SK-N-SH (cell line): ENCODE measurements around the gene ATOSA. TPM values are rescaled to one million over a fixed set of nuclear protein-coding genes. Genes with fewer than 3 reads are reported as not detected.

Experiments used
- CTCF ChIA-PET: fragments of 300-600, 350-600 bp; formaldehyde crosslinking; extraction: SDS; loops from one replicate; lab custom pipeline; 2021; lab: Yijun Ruan, JAX
- POLR2A ChIA-PET: fragments of 350-600 bp; sonication (Branson Sonifier 250); formaldehyde crosslinking; extraction: SDS; loops from one replicate; lab custom pipeline; 2020; ENCODE audit warnings: antibody characterized with exemption, inconsistent platforms; lab: Yijun Ruan, JAX
- DNase-seq: peaks from one replicate; pipeline ENCODE4 v3.0.0; 2012
- H2AFZ ChIP-seq: fragments of 200-600 bp; sonication (generic); 2 replicates; pipeline ENCODE4 v1.8.1; 2016; ENCODE audit warnings: antibody characterized with exemption, mild to moderate bottlenecking, low read depth
- H3F3A ChIP-seq: fragments of 200-600 bp; sonication (generic); replicated peaks from 2 replicates; pipeline ENCODE3; 2016; ENCODE audit warnings: antibody characterized with exemption, mild to moderate bottlenecking; ENCODE audit not compliant: insufficient read depth
- H3K27ac ChIP-seq, 2 experiments: fragments of 200-500 bp in 1 of 2; fragments of 200-600 bp in 1 of 2; sonication (Bioruptor generic) in 1 of 2; sonication (generic), shearing (Covaris generic) in 1 of 2; 2 replicates each; pipeline versions ENCODE4 v1.5.1 to v1.6.1; 2014 to 2016; ENCODE audit warnings: low read depth in 2 of 2, inconsistent platforms in 1 of 2, low read length in 1 of 2, mild to moderate bottlenecking in 1 of 2, mixed read lengths in 1 of 2
- H3K27me3 ChIP-seq: fragments of 200-600 bp; sonication (generic), shearing (Covaris generic); 2 replicates; pipeline ENCODE4 v1.6.1; 2016; ENCODE audit warnings: mixed run types; ENCODE audit not compliant: insufficient read depth
- H3K36me3 ChIP-seq, 2 experiments: fragments of 200-500 bp in 1 of 2; fragments of 200-600 bp in 1 of 2; sonication (Bioruptor generic) in 1 of 2; sonication (generic) in 1 of 2; replicated peaks in 1 of 2; 2 replicates each; pipeline versions ENCODE3 to v1.5.1; 2014 to 2016; ENCODE audit warnings: low read length in 1 of 2, mild to moderate bottlenecking in 1 of 2; ENCODE audit not compliant: insufficient read depth in 2 of 2, control insufficient read depth in 1 of 2
- H3K4me1 ChIP-seq, 2 experiments: fragments of 200-500 bp in 1 of 2; fragments of 200-600 bp in 1 of 2; sonication (Bioruptor generic) in 1 of 2; sonication (generic), shearing (Covaris generic) in 1 of 2; 2 replicates each; pipeline versions ENCODE4 v1.5.1 to v1.6.1; 2014 to 2016; ENCODE audit warnings: low read depth in 1 of 2, low read length in 1 of 2, mixed run types in 1 of 2; ENCODE audit not compliant: insufficient read depth in 2 of 2, control insufficient read depth in 1 of 2
- H3K4me2 ChIP-seq: fragments of 200-600 bp; sonication (generic), shearing (Covaris generic); 2 replicates; pipeline ENCODE4 v1.6.1; 2017; ENCODE audit warnings: mixed run types
- H3K4me3 ChIP-seq, 2 experiments: fragments of 200-500 bp in 1 of 2; fragments of 200-600 bp in 1 of 2; sonication (Bioruptor generic) in 1 of 2; sonication (generic), shearing (Covaris generic) in 1 of 2; 2 replicates each; pipeline versions ENCODE4 v1.5.1 to v1.8.1; 2014 to 2016; ENCODE audit warnings: low read depth in 2 of 2, inconsistent platforms in 1 of 2, low read length in 1 of 2, mild to moderate bottlenecking in 1 of 2, mixed read lengths in 1 of 2, moderate library complexity in 1 of 2
- H3K79me2 ChIP-seq: fragments of 200-600 bp; sonication (generic); 2 replicates; pipeline ENCODE4 v1.8.1; 2017; ENCODE audit warnings: mild to moderate bottlenecking; ENCODE audit not compliant: insufficient read depth
- H3K9ac ChIP-seq: fragments of 200-600 bp; sonication (generic); 2 replicates; pipeline ENCODE4 v1.6.1; 2017; ENCODE audit warnings: mixed run types
- H3K9me2 ChIP-seq: fragments of 200-600 bp; sonication (generic); 2 replicates; pipeline ENCODE4 v1.6.1; 2017; ENCODE audit warnings: mixed run types
- H3K9me3 ChIP-seq: fragments of 200-600 bp; sonication (generic); 2 replicates; pipeline ENCODE4 v1.6.1; 2017; ENCODE audit warnings: mixed run types, mild to moderate bottlenecking, moderate library complexity
- H4K20me1 ChIP-seq: fragments of 200-600 bp; sonication (generic); 2 replicates; pipeline ENCODE4 v1.6.1; 2017; ENCODE audit warnings: mild to moderate bottlenecking, mixed run types; ENCODE audit not compliant: insufficient read depth
- CHD2 ChIP-seq: fragments of 150-350 bp; IDR thresholded peaks from 2 replicates; pipeline ENCODE4 v1.6.1; 2018; ENCODE audit warnings: low read length; ENCODE audit not compliant: partially characterized antibody
- EP300 ChIP-seq, 2 experiments: IDR thresholded peaks; 2 replicates each; pipeline versions ENCODE4 v1.4.0 to v1.6.1; 2012; ENCODE audit warnings: borderline replicate concordance in 1 of 2, low read depth in 1 of 2, low read length in 1 of 2
- FOXJ3 ChIP-seq: sonication (generic); formaldehyde crosslinking; IDR thresholded peaks from 2 replicates; pipeline ENCODE4 v1.5.1; 2020; ENCODE audit warnings: mild to moderate bottlenecking, missing genetic modification reagents
- GATA2 ChIP-seq: sonication (generic); formaldehyde crosslinking; IDR thresholded peaks from 2 replicates; pipeline ENCODE4 v1.5.0; 2020; ENCODE audit warnings: mild to moderate bottlenecking, missing genetic modification reagents
- JUND ChIP-seq: IDR thresholded peaks from 2 replicates; pipeline ENCODE4 v1.4.0; 2012
- MEF2A ChIP-seq: IDR thresholded peaks from 2 replicates; pipeline ENCODE4 v1.4.0; 2012; ENCODE audit warnings: low read depth, borderline replicate concordance
- NRF1 ChIP-seq: IDR thresholded peaks from 2 replicates; pipeline ENCODE4 v1.6.1; 2012; ENCODE audit warnings: low read depth, mild to moderate bottlenecking, low read length
- POLR2AphosphoS5 ChIP-seq: IDR thresholded peaks from 2 replicates; pipeline ENCODE4 v1.6.1; 2012; ENCODE audit warnings: low read depth, low read length
- RFX5 ChIP-seq: IDR thresholded peaks from 2 replicates; pipeline ENCODE4 v1.6.1; 2012; ENCODE audit warnings: mild to moderate bottlenecking, improper control_type of control experiment, low read length
- RXRA ChIP-seq: IDR thresholded peaks from 2 replicates; pipeline ENCODE4 v1.4.0; 2012; ENCODE audit warnings: low read depth, mild to moderate bottlenecking, borderline replicate concordance
- SMC3 ChIP-seq: IDR thresholded peaks from 2 replicates; pipeline ENCODE4 v1.6.1; 2012; ENCODE audit warnings: low read depth, low read length, improper control_type of control experiment
- TAF1 ChIP-seq: IDR thresholded peaks from 2 replicates; pipeline ENCODE4 v1.6.1; 2012; ENCODE audit warnings: low read depth, mild to moderate bottlenecking, low read length, moderate library complexity, borderline replicate concordance
- TCF12 ChIP-seq: IDR thresholded peaks from 2 replicates; pipeline ENCODE4 v1.4.0; 2012
- WGBS: methylation state at CpG from one replicate; pipeline ENCODE4 v1.1.6; 2017; ENCODE audit warnings: low lambda C conversion rate; 5-methylcytosine and 5-hydroxymethylcytosine counted together
- polyA plus RNA-seq, 3 experiments: library from polyadenylated mRNA; depleted of rRNA; stranded (reverse); fragments of >200 nt; gene quantifications; 2 replicates each; pipeline ENCODE4 v1.2.3, GENCODE V29; 2012
- TF ChIP-seq, protein P1 (sequence below): fragments of 200-600 bp; sonication (generic); IDR thresholded peaks from 2 replicates; pipeline ENCODE4 v1.6.1; 2017; ENCODE audit warnings: antibody characterized with exemption, mild to moderate bottlenecking, moderate library complexity
- TF ChIP-seq, protein P2 (sequence below): IDR thresholded peaks from 2 replicates; pipeline ENCODE4 v1.4.0; 2012; ENCODE audit warnings: low read depth, borderline replicate concordance
- TF ChIP-seq, protein P3 (sequence below): IDR thresholded peaks from 2 replicates; pipeline ENCODE4 v1.4.0; 2012; ENCODE audit warnings: low read depth
- TF ChIP-seq, protein P4 (sequence below): IDR thresholded peaks from 2 replicates; pipeline ENCODE4 v1.4.0; 2012; ENCODE audit warnings: low read depth, borderline replicate concordance
- TF ChIP-seq, protein P5 (sequence below): IDR thresholded peaks from 2 replicates; pipeline ENCODE4; 2012
- TF ChIP-seq, protein P6 (sequence below): IDR thresholded peaks from 2 replicates; pipeline ENCODE4 v1.6.1; 2012; ENCODE audit warnings: mild to moderate bottlenecking, low read depth, low read length, moderate library complexity

The ATOSA gene
- polyA plus RNA-seq, 1 of the 3 experiments (the other 2 are of a cell fraction), result 7.4 TPM

DNA sequence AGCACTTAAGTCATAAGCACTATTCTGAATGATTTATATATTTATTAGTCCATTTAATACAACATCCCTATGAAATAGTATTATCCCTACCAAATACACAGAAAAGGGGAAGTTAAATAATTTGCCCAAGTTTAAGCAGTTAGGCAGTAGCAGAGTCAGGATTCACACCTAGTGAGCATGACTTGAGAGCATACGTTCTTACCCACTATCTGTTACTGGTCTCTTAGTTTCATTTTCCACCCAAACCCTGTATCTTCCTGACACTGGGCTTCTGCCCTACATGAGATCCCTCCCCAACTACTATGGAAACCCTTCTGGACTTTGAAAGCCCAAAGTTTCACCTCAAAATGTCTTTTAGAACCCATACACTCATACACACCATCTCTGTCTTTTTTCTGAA lies 4.4 kb upstream of the ATOSA start (continued):
- TF ChIP-seq, protein P1, sequence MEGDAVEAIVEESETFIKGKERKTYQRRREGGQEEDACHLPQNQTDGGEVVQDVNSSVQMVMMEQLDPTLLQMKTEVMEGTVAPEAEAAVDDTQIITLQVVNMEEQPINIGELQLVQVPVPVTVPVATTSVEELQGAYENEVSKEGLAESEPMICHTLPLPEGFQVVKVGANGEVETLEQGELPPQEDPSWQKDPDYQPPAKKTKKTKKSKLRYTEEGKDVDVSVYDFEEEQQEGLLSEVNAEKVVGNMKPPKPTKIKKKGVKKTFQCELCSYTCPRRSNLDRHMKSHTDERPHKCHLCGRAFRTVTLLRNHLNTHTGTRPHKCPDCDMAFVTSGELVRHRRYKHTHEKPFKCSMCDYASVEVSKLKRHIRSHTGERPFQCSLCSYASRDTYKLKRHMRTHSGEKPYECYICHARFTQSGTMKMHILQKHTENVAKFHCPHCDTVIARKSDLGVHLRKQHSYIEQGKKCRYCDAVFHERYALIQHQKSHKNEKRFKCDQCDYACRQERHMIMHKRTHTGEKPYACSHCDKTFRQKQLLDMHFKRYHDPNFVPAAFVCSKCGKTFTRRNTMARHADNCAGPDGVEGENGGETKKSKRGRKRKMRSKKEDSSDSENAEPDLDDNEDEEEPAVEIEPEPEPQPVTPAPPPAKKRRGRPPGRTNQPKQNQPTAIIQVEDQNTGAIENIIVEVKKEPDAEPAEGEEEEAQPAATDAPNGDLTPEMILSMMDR, result no peak
- TF ChIP-seq, protein P2, sequence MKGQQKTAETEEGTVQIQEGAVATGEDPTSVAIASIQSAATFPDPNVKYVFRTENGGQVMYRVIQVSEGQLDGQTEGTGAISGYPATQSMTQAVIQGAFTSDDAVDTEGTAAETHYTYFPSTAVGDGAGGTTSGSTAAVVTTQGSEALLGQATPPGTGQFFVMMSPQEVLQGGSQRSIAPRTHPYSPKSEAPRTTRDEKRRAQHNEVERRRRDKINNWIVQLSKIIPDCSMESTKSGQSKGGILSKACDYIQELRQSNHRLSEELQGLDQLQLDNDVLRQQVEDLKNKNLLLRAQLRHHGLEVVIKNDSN, result no peak
- TF ChIP-seq SMC3, result no peak
- TF ChIP-seq POLR2AphosphoS5, result no peak

DNA sequence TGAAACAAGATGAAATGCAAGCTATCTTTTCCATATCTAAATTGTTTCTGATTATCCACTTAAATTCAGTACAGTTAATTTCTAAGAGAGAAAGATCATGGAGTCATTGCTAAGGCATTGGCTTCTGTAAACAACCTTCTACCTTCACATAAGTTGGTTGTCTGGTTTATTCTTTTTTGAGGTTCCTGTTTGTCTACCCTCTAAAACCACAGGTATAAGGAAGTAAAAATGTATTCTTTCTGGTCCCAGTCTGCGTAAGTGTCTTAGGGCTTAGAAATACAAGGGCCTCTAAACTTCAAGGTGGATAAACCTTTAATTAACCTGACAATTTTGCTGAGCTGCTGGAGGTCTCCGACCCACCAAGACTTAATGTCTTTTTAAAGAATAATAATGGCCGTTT lies 3.6 kb upstream of the ATOSA start:
- DNase-seq, result no peak
- Histone ChIP-seq H3F3A (peaks cover 11% of the 10 kb centered on the region), H2AFZ (no peak overlapping the region), H3K36me3 (no peaks in the 10 kb centered on the region), H3K4me2 (no peak overlapping the region), H3K27me3 (no peaks in the 10 kb centered on the region), H4K20me1 (no peaks in the 10 kb centered on the region), H3K9me3 (no peaks in the 10 kb centered on the region), H3K4me1 (no peaks in the 10 kb centered on the region; a peak in 2 of 4 replicates), H3K9ac (no peak overlapping the region), H3K79me2 (no peaks in the 10 kb centered on the region), H3K27ac (no peak overlapping the region), H3K4me3 (no peak overlapping the region), H3K9me2 (no peaks in the 10 kb centered on the region)
- ChIA-PET POLR2A (no interaction called here), CTCF (interaction anchor here (1.4 kb wide), 1 partner anchor 352 kb away, joined by 3 read pairs; no protein-coding TSS in a partner anchor)
- WGBS, result 52% methylated on average over 3 of the region's 3 CpGs
- TF ChIP-seq, protein P3, sequence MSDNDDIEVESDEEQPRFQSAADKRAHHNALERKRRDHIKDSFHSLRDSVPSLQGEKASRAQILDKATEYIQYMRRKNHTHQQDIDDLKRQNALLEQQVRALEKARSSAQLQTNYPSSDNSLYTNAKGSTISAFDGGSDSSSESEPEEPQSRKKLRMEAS, result no peak
- no peak for TF ChIP-seq FOXJ3 (CRISPR knock-in tag)
- TF ChIP-seq NRF1, result no peak
- TF ChIP-seq, protein P4, sequence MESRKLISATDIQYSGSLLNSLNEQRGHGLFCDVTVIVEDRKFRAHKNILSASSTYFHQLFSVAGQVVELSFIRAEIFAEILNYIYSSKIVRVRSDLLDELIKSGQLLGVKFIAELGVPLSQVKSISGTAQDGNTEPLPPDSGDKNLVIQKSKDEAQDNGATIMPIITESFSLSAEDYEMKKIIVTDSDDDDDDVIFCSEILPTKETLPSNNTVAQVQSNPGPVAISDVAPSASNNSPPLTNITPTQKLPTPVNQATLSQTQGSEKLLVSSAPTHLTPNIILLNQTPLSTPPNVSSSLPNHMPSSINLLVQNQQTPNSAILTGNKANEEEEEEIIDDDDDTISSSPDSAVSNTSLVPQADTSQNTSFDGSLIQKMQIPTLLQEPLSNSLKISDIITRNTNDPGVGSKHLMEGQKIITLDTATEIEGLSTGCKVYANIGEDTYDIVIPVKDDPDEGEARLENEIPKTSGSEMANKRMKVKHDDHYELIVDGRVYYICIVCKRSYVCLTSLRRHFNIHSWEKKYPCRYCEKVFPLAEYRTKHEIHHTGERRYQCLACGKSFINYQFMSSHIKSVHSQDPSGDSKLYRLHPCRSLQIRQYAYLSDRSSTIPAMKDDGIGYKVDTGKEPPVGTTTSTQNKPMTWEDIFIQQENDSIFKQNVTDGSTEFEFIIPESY, result no peak
- no peak for TF ChIP-seq CHD2
- TF ChIP-seq, protein P5, sequence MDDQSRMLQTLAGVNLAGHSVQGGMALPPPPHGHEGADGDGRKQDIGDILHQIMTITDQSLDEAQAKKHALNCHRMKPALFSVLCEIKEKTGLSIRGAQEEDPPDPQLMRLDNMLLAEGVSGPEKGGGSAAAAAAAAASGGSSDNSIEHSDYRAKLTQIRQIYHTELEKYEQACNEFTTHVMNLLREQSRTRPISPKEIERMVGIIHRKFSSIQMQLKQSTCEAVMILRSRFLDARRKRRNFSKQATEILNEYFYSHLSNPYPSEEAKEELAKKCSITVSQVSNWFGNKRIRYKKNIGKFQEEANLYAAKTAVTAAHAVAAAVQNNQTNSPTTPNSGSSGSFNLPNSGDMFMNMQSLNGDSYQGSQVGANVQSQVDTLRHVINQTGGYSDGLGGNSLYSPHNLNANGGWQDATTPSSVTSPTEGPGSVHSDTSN, result no peak
- no peak for TF ChIP-seq RXRA
- TF ChIP-seq, protein P1, result no peak
- TF ChIP-seq MEF2A, result no peak
- TF ChIP-seq, protein P6, sequence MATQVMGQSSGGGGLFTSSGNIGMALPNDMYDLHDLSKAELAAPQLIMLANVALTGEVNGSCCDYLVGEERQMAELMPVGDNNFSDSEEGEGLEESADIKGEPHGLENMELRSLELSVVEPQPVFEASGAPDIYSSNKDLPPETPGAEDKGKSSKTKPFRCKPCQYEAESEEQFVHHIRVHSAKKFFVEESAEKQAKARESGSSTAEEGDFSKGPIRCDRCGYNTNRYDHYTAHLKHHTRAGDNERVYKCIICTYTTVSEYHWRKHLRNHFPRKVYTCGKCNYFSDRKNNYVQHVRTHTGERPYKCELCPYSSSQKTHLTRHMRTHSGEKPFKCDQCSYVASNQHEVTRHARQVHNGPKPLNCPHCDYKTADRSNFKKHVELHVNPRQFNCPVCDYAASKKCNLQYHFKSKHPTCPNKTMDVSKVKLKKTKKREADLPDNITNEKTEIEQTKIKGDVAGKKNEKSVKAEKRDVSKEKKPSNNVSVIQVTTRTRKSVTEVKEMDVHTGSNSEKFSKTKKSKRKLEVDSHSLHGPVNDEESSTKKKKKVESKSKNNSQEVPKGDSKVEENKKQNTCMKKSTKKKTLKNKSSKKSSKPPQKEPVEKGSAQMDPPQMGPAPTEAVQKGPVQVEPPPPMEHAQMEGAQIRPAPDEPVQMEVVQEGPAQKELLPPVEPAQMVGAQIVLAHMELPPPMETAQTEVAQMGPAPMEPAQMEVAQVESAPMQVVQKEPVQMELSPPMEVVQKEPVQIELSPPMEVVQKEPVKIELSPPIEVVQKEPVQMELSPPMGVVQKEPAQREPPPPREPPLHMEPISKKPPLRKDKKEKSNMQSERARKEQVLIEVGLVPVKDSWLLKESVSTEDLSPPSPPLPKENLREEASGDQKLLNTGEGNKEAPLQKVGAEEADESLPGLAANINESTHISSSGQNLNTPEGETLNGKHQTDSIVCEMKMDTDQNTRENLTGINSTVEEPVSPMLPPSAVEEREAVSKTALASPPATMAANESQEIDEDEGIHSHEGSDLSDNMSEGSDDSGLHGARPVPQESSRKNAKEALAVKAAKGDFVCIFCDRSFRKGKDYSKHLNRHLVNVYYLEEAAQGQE, result no peak
- no peak for TF ChIP-seq TAF1
- TF ChIP-seq, protein P2, result no peak
- no peak for TF ChIP-seq RFX5
- TF ChIP-seq GATA2, result no peak
- no peak for TF ChIP-seq JUND
- TF ChIP-seq EP300 (IDR thresholded peaks at IDR 0.05; ENCODE audit: borderline replicate concordance in 1 of 2, low read depth in 1 of 2, low read length in 1 of 2), result no peak
- TF ChIP-seq TCF12, result no peak
